HG03175 (cell line): ENCODE results near the gene LRRTM4.
"Not testable (repeated sequence)": the region's sequence is repeated elsewhere in the genome, so short reads cannot be mapped to it uniquely, and the experiment has no call there.

ENCODE experiments used
- ATAC-seq: cut with Tn5 transposase; IDR thresholded peaks from one replicate; pipeline ENCODE4 v1.9.1; 2021; ENCODE audit warnings: mild to moderate bottlenecking, moderate library complexity; ENCODE audit not compliant: unreplicated experiment

The LRRTM4 gene

DNA sequence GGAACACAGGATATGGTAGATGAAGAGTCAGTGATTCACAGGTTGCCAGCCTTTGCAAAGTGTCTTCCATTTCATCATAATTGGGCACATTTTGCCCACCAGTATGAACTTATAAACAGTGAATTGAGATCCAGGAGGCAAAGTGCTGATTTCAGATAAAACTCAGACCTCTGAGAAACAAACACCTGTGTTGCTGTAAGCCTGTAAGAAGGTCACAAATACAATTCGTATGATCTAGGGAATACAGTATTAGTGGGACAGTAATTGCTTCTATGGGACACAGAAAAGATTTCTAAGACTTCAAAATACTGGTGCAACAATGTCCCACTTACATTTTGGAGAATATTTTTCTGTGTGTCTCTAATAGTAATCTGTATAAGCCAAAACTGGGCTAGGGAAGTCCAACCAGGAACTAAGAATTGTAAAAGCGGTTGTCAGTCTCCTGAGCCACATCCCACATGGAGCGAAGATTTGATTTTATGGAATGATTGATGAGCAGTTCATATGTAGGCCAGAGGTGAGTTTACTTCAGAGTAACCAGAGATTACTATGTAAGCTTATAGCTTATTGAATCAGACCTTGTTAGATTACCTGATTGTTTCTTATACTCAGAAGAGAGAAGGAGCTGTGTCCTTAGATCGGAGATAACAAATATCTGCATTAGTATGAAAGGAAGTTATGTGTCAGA is 728.4 kb downstream of the LRRTM4 start:
- no peak for ATAC-seq

DNA sequence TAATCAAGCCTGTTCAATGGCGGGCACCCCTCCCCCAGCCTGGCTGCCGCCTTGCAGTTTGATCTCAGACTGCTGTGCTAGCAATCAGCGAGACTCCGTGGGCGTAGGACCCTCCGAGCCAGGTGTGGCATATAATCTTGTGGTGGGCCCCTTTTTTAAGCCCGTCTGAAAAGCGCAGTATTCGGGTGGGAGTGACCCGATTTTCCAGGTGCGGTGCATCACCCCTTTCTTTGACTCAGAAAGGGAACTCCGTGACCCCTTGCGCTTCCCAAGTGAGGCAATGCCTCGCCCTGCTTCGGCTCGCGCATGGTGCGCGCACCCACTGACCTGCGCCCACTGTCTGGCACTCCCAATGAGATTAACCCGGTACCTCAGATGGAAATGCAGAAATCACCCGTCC is 740.9 kb downstream of the LRRTM4 start:
- ATAC-seq, result not testable (repeated sequence)

DNA sequence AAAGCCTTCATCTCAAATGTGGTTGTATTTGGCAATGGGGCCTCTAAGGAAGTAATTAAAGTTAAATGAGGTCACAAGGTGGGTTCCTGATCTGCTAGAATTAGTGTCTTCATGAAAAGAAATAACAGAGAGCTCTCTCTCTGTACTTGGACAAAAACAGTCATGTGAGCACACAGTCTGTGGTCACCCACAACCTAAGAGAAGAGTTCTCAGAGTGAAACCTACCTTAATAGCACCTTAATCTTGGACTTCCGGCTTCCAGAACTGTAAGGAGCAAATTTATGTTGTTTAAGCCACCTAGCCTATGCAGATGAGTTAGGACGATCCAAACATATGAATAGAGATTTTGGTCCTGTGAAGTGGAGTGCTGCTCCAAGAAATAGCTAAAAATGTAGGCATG is 758.9 kb downstream of the LRRTM4 start:
- ATAC-seq, result no peak

DNA sequence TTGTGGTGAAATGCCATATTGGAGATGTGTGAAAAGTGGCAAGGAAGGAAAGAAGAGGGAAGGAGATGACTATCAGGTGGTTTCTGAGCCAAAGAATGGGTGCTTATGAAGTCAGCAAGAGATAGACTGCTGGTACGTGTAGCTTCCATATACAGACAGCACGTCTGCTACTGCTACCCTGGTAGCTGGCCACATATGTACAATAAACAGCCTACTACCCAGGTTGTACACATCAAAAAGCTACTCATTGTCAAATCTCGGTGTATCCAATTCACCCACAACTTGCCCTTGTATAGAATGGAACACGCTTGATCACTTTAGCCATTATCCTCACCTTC is 761.8 kb downstream of the LRRTM4 start:
- no peak for ATAC-seq

DNA sequence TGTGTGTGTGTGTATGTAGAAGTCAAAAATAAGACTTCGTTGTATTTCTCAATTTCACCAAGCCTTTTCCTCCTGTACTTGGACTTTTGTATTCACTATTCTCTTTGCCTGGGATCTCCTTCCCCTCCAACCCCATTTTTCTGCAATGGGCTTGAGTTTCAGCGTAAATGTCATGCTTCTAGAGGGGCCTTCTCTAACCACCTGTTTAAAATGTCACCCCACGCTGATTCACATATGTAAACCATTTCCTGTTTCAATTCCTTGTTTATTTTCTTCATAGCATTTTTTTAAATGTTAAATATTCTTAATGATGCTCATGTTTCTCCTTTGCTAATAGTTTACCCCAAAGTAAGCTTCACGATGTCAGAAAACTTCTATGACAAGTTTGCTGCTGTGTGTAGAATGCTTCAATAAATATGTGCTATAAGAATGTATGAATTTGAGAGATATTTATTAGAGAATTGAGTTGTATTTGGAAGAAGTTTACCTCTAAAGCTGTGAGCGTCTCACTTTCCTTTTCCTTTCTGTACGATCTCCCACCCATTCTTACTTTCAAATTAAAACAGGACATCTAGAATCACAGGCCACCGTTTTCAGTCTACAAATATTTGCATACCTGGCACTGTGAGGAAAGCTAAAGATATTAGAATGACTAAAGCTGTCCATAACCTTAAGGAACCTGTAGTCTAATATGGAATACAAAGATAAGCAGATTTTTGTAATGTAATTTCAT is 762.4 kb downstream of the LRRTM4 start:
- no peak for ATAC-seq

DNA sequence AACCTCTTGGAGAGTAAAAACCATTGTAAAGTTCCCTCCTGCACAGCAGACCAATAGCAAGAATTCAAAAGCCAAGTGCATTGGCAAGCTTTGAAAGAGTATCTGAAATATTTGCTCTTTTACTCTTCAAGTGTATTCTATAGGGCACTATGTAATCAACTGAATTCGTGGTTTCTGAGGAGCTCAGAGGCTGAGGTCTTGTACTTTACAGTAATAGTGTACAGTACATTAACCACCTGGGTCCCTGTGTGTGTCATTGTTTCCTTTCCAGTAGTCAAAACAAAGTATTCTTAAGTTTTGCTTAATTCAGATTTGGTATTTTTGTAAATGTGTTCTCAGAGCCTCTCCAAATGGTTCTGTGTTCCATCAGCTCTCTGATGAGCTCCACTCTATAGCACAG is 769.7 kb downstream of the LRRTM4 start:
- ATAC-seq, result no peak

DNA sequence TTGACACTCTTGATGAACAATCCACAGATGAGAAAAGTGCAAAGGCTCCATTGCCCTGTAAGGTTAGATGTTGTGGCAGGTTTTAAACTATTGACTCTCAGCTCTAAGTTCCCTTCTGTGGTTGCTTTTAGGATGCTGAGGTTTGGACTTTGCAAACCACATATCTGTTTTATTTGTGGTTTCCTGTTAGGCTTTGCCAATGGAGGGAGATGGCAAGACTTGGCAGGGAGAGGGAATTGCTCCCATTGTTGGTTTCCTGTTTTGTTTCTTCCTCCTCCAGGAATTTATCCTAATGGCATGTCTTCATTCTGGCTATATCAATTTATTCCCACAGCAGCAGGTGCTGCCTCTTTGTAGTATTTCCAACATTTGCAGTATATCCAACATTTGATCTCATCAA is 772.3 kb downstream of the LRRTM4 start:
- no peak for ATAC-seq

DNA sequence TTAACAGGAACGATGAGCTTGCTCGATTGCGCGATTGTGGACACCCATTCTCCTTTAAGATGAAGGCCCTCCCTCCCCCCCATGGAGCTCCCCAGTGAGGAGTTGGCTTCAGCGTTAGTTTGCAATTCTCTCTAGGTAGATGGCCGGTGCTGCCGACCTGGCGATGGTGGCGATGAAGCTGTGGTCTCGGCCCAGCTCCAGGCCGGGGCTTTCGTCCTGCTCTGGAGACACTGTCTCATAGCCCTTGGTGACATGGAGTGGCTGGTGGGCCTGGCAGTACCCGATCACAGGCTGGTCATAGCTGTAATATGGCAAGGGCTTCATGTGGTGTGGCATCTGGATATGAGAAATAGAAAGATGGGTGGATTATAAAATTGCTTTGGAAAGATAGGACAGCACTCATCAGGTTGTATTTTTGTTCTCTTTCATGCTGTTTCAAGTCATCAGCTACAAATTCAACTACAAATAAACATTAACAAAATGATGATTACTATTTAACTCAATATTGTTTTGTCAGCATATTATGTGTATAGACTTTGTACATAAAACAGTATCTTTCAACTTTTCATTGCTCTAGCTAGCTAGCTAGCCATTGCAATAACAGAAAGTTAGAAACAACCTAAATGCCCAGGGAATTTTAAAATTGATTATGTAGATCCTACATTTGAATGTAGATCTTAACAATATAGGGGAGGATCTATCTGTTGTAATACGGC is 773.4 kb downstream of the LRRTM4 start:
- ATAC-seq, result no peak

DNA sequence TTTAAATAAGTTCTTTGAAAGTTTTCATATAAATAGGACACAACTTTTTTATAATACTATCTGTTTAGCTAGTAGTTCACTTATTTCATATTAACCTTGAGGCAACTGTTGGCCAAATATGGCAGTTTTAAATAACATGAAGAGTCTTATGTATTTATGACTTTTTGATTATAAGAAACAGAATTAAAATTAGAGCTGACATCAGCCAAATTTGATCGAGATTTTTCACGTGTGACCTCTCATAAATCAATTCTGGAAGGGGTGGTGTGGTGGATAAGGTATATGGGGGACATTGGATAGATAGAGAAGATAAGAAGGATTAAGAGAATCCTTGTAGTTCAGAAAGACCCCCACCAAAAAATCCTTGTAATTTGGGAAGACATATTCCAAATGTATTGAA is 776.6 kb downstream of the LRRTM4 start:
- ATAC-seq, result no peak

DNA sequence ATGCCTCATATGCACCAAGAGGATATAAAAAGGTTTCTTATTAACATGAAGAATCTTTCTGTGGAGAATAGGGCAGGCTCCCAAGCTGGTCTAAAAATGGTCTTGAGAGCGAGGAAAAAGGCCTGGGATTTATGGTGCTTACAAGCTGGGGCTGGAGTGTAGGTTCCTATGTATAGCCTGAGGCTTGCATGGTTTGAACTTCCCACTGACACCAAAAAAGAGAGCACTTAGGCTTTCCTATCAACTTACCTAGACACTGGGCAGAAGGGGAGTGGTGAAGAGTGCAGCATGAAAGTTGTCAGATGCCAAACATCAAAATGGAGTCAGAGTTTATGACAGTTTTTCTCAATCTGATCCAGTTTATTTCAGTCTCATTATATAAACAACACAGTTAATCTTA is 784.6 kb downstream of the LRRTM4 start:
- no peak for ATAC-seq

DNA sequence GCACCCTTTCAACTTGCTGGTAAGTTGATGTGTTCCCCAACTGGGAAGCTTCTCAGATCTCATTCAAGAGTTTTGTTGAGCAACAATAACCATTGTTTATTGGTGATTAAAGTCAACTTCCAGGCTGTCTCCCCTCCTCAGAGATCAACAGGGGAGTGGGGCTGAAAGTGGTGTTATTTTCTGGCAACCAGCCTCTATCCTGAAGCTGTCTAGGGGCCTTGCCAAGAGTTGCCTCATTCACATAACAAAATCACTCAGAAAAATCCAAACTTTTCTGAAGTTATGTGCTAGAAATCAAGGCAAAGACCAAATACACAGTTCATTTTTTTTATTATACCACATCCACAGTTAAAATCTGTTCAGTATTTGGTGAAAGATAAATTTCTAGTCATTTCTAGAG is 788.4 kb downstream of the LRRTM4 start:
- no peak for ATAC-seq

DNA sequence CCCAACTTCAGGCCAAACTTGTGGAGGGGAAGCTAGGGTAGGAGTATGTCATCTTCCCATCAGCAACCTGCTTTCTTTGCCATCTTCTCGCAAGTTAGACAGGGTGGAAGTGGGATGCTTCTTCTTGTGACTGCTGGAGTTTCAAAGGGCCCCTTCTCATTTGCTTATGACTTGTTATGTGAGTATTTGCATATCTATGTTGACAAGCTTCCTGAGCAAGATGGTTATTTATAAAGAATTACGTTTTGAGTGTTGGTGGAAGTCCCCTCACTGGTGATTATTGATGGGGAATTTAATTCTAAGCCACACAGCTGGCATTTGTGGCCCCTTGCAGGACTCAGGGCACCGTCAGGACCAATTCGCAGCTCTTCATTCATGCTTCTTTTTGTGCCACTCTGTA is 791.0 kb downstream of the LRRTM4 start:
- no peak for ATAC-seq

DNA sequence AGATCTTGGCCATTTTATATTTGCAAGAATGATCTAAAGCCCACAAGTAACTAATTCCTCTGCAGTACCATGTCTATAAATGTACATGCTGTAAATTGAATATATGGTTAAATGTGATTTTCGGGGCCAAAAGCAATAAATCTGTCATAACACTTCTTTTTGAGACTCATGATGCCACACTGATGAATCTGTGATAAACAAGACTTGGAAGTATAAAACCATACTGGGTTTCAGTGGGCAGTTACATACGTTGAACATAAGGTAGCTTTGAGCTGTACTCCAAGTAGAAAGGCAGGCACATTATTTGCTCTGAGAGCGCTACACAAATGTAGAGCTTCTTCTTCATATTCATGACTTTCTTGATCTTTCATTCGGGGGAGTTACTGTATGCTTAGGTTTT is 792.2 kb downstream of the LRRTM4 start:
- ATAC-seq, result no peak

DNA sequence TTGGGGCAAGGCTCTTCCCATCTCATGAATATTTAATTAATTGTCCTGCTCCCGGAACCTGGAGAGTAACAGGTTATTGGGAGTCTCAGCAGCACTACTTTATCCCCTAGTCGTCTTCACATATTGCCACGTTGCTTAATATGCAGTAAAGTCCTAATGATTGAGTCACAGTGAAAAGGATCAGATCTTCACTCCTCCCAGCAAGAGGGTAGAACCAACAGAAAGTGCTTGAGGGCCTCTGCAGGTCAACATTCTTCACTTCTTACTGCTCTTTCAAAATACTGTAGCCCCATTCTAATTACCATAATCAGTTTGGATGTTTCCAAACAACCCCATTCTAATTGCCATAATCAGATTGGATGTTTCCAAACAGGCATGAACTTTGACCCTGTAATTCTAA is 801.0 kb downstream of the LRRTM4 start:
- no peak for ATAC-seq

DNA sequence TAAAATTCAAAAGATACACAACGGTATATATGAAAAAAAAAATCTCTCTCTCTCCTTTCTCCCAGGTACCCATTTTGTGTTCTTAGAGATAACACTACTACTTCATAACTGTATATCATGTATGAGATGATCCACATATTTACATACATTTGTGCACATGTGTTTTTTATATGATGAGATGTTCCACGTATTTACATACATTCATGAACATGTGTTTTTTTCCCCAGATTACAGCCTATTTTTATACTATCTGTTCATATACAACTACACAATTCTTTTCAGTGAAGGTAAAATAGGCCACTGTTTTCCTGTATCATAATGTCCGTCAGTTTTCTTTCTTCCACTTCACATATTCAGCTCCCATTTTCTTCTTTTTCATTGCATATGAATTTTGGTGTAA is 808.9 kb downstream of the LRRTM4 start:
- ATAC-seq, result no peak

DNA sequence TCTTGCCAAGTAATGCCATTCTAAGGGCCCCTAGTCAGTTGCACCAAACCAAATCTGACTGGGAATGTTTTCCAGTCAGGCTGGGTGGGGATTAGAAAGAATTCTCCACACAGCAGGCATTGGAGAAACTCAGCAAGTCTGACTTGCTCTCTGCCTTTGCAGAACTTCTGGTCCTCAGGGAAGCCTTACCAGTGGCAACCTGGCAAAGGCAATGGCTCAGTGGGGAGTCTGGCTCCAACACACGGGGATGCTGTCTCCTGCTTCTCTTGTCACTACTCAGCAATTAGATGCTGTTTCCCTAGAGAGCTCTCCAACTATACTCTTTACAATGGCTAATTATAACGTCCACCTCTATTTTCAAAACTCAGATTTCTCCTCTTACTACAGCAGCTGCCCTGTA is 810.7 kb downstream of the LRRTM4 start:
- ATAC-seq, result no peak

DNA sequence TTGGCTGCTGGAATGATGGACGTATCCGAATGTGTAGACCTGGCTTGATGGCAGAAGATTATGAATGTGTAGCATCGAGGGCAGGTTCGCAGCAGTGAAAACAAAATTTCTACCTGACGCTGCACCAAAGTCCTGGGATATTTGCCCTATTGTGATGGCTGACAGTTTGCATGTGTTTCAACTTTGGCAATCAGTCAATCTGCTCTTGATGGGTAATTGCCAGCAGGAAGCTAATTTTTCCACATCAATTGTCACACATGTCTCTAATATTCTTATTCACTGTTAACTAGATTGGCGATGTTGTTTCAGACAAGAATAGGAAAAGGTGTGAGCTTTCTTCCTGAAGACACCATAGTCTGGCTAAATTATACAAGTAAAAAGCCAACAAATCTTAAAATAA is 821.3 kb downstream of the LRRTM4 start:
- no peak for ATAC-seq

DNA sequence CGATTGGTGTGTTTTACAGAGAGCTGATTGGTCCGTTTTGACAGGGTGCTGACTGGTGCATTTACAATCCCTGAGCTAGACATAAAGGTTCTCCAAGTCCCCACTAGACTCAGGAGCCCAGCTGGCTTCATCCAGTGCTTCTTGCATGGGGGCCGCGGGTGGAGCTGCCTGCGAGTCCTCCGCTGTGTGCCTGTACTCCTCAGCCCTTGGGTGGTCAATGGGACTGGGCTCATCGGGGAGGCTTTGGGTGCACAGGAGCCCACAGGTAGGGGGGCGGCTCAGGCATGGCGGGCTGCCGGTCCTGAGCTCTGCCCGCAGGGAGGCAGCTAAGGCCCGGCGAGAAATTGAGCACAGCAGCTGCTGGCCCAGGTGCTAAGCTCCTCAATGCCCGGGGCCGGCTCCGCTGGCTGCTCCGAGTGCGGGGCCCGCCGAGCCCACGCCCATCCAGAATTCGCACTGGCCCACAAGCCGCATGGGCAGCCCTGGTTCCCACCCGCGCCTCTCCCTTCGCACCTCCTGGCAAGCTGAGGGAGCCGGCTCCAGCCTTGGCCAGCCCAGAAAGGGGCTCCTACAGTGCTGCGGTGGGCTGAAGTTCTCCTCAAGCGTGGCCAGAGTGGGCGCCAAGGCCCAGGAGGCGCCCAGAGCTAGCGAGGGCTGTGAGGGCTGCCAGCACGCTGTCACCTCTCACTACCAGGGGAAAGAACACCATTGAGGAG is 824.0 kb downstream of the LRRTM4 start:
- not testable (repeated sequence) for ATAC-seq
